LNCaP clone FGC (cell line): ENCODE results near the gene TMEM81.
A peak's percentile ranks its signal among the peaks of the same experiment; 100 is the strongest.

Experiments used
- DNase-seq: peaks from one replicate; pipeline ENCODE4 v3.0.0-alpha.2; 2011; ENCODE audit warnings: low read depth
- H3K4me3 ChIP-seq: 2 replicates; pipeline ENCODE4 v1.5.1; 2011; ENCODE audit warnings: mild to moderate bottlenecking, low read depth, low read length, control low read depth
- TF ChIP-seq, protein P1 (sequence below): IDR thresholded peaks from 2 replicates; pipeline ENCODE4 v1.5.1; 2012; ENCODE audit warnings: mild to moderate bottlenecking; ENCODE audit not compliant: control insufficient read depth, insufficient read depth; ENCODE audit errors: extremely low read depth

TMEM81 gene

DNA sequence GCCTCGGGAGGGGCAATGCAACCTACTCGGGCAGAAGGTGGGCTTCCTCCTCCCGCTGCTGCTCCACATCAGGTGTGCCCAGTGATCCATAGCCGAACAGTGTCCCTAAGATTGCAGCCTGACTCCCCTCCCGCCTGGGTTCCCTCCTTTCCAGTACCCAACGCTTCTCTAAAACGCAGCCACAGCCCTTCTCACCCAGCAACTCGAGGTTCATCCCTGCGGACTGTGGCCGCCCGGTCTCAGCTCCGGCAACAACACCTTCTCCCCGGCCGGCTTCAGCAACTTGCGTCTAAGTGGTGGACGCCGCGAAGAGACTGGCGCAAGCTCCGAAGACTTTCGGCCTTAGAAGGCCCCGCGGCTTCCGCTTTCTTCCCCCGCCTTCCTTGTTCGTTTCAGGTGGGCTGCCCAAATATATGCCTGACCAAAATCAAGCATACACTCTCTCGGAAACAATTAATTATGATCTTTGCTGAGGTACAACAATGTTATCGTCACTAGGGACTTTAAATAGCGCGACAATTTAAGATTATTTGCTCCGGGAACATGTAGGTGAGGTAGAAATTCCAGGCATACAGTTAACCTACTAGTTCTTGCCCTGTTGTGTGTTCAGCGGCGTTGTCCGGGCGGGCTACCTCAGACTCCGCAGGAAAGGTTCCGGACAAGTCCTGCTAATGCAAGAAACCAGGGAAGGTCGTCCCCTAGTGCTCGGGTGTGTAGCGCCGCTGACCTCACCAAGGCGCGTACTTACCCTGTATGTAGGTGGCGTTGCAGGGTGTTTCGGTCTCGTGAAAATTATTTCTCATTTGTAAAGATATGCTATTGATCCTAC lies 37.6 kb upstream of the TMEM81 start, which contains the start of gene RBBP5:
Gene RBBP5 (minus strand): TSS at position 319 of the 829 bp plus-strand sequence. CDS start 105 bp downstream, at position 214.
- peak; percentile 98 for DNase-seq
- TF ChIP-seq, protein P1, sequence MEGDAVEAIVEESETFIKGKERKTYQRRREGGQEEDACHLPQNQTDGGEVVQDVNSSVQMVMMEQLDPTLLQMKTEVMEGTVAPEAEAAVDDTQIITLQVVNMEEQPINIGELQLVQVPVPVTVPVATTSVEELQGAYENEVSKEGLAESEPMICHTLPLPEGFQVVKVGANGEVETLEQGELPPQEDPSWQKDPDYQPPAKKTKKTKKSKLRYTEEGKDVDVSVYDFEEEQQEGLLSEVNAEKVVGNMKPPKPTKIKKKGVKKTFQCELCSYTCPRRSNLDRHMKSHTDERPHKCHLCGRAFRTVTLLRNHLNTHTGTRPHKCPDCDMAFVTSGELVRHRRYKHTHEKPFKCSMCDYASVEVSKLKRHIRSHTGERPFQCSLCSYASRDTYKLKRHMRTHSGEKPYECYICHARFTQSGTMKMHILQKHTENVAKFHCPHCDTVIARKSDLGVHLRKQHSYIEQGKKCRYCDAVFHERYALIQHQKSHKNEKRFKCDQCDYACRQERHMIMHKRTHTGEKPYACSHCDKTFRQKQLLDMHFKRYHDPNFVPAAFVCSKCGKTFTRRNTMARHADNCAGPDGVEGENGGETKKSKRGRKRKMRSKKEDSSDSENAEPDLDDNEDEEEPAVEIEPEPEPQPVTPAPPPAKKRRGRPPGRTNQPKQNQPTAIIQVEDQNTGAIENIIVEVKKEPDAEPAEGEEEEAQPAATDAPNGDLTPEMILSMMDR: peak; percentile 92
- peak within 1 kb of the TSS; percentile 98 for H3K4me3 ChIP-seq

DNA sequence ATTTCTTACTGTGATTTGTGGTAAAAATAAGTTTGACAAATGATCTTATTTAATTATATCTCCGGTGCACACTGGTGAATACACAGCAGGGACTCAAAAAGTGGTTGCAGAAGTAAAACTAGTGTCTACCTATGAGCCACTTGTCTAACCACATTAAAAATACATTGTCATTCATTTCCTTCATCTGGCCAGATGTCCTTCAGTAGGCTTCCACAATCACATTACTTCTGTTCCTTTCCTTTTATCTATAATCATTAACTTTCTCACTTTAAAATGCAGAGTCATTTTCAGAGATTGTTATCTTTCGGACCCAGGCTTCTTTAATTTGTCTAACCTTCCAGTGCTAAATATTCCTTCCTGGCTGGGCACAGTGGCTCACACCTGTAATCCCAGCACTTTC lies 34.5 kb upstream of the TMEM81 start:
- no peak overlapping the region for H3K4me3 ChIP-seq
- no peak for DNase-seq
- TF ChIP-seq, protein P1: no peak

- DNase-seq: no peak
These were observed 27.1 kb upstream of the TMEM81 start for GRCh38 chr1:205111354-205111753.

DNA sequence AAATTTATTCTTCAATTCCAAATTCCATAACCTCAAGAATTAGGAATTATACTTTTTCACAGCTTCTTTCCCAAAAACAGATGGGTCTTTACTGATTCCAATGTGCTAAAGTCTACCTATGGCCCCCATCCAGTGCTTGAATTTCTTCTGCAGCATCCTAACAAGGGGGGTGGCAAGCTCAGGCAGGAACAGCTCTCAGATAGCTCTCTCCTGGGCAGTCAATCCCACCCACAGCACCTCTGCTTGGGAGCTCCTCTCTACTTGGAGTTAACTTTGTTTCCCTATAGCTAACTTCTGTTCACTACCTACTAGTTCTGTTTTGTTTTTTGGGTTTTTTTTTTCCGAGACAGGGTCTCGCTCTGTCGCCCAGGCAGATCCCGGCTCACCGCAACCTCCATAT lies 25.5 kb upstream of the TMEM81 start:
- DNase-seq: no peak
- TF ChIP-seq, protein P1: no peak
- H3K4me3 ChIP-seq: no peak overlapping the region

More at GRCh38 chr1:205111354-205111753, 27.1 kb upstream of the TMEM81 start:
- H3K4me3 ChIP-seq: no peak overlapping the region
- TF ChIP-seq, protein P1: no peak

- no peak overlapping the region for H3K4me3 ChIP-seq
- no peak for DNase-seq
- TF ChIP-seq, protein P1: no peak
These were observed 25.0 kb upstream of the TMEM81 start for GRCh38 chr1:205109269-205109668.

DNA sequence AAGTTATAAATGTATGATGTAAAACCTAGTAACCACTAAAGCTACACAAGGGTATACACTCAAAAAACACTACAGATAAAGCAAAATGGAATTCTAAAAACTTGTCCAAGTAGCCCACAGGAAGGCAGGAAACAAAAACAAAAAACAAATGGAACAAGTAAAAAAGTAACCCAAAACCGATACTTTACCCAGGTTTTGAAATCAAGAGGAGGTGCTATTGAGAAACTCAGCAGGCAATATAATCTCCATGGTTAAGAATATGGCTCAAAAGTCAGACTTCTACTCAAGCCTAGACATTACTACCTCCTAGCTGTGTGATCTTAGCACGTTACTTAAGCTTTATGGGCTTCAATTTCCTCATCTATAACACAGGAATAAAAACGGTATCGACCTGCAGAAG lies 24.2 kb upstream of the TMEM81 start:
- DNase-seq: no peak
- no peak overlapping the region for H3K4me3 ChIP-seq
- TF ChIP-seq, protein P1: no peak
